Vagina (tissue), 2 donors: Measurements from ENCODE around the gene SVEP1. TPM values are rescaled to one million over a fixed set of nuclear protein-coding genes. Genes with fewer than 3 reads are reported as not detected.
A peak's percentile ranks its signal among the peaks of the same experiment; 100 is the strongest.

Experiments
- DNase-seq, 2 donors: peaks; one replicate each; pipeline ENCODE4 v3.0.0-alpha.2; 2017; ENCODE audit errors: extremely low spot score in 2 of 2
- H3K27ac ChIP-seq: fragments of 200-600 bp; sonication (generic); one replicate; pipeline ENCODE4 v1.5.1; 2019
- H3K27me3 ChIP-seq: fragments of 200-600 bp; sonication (generic); one replicate; pipeline ENCODE4 v1.5.1; 2019
- H3K36me3 ChIP-seq, 2 donors: fragments of 200-600 bp; sonication (generic); one replicate each; pipeline ENCODE4 v1.5.1; 2017 to 2019
- H3K4me1 ChIP-seq: fragments of 200-600 bp; sonication (generic); one replicate; pipeline ENCODE4 v1.5.1; 2019
- H3K4me3 ChIP-seq, 2 donors: fragments of 200-600 bp; sonication (generic); 1 replicate in 1 of 2; 2 replicates in 1 of 2; pipeline ENCODE4 v1.5.1; 2016 to 2019
- H3K9me3 ChIP-seq: fragments of 200-600 bp; sonication (generic); one replicate; pipeline ENCODE4 v1.5.1; 2019
- CTCF ChIP-seq, 3 experiments: fragments of 450-650 bp in 2 of 3; fragments of 200-600 bp in 1 of 3; sonication (generic) in 1 of 3; IDR thresholded peaks; one replicate each; pipeline ENCODE4 v1.5.1; 2017 to 2019; ENCODE audit warnings: antibody characterized with exemption in 3 of 3, mild to moderate bottlenecking in 2 of 3, moderate library complexity in 2 of 3
- POLR2A ChIP-seq, 2 donors: fragments of 450-650 bp; IDR thresholded peaks; one replicate each; pipeline ENCODE4 v1.6.1; 2017; ENCODE audit warnings: antibody characterized with exemption in 2 of 2, mild to moderate bottlenecking in 2 of 2, moderate library complexity in 2 of 2
- POLR2AphosphoS5 ChIP-seq, 2 donors: sonication (generic); formaldehyde crosslinking; IDR thresholded peaks; one replicate each; pipeline ENCODE4 v1.9.0; 2017; ENCODE audit warnings: antibody characterized with exemption in 2 of 2, mild to moderate bottlenecking in 2 of 2, low read depth in 1 of 2; ENCODE audit not compliant: insufficient read depth in 1 of 2
- intact Hi-C: fragments of 100-400 bp; cut with DNase I; formaldehyde crosslinking; loops from one replicate; pipeline ENCODE4 v1.15.1; 2023
- total RNA-seq: library from RNA; depleted of rRNA; stranded (reverse); fragments of >200 nt; gene quantifications from one replicate; pipeline ENCODE4 v1.2.3, GENCODE V29; 2016

SVEP1 gene
- total RNA-seq, 1 donor from 2014 or later: 84.5 TPM

- no peak overlapping the region for H3K27ac ChIP-seq
- no peaks in the 10 kb centered on the region for H3K27me3 ChIP-seq
- no peaks in the 10 kb centered on the region for H3K4me1 ChIP-seq
- no peak overlapping the region for H3K4me3 ChIP-seq
- no peak for DNase-seq
- no peaks in the 10 kb centered on the region for H3K9me3 ChIP-seq
- peak in 1 of 3 experiments; percentile 22 for TF ChIP-seq CTCF (IDR thresholded peaks at IDR 0.05)
- no peak for TF ChIP-seq POLR2AphosphoS5 (IDR thresholded peaks at IDR 0.05; ENCODE audit: insufficient read depth in 1 of 2, low read depth in 1 of 2)
- H3K36me3 ChIP-seq: peaks cover 0 to 3% of the 10 kb centered on the region in 2 donors
- intact Hi-C loops: no loop called here
Observed at GRCh38 chr9:110452227-110452801, 127.2 kb downstream of the SVEP1 start.

- intact Hi-C loops: no loop called here
- H3K36me3 ChIP-seq: peaks cover 0 to 7% of the 10 kb centered on the region in 2 donors
- no peak for DNase-seq
- H3K27ac ChIP-seq: no peak overlapping the region
- no peaks in the 10 kb centered on the region for H3K9me3 ChIP-seq
- no peak for TF ChIP-seq CTCF (IDR thresholded peaks at IDR 0.05)
- H3K4me3 ChIP-seq: no peak overlapping the region
- no peaks in the 10 kb centered on the region for H3K4me1 ChIP-seq
- no peaks in the 10 kb centered on the region for H3K27me3 ChIP-seq
Observed at GRCh38 chr9:110451726-110452125, 127.8 kb downstream of the SVEP1 start.

DNA sequence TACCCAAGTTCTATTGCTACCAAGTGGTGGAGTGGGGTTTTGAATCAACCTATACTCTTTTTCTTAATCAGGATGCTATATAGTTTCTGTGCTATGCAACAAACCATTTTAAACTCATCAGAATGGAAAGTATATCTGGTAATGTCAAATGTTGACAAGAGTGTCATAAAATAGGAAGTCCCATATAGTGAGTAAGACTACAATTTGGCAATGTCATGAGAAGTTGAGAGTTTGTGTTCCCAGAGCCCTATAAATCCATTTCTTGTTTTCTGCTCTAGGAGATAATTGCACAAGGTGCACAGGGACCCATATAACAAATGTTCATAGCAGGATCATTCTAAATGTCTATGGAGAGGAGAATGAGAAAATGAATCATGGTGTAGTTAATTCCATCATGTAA, 132.1 kb downstream of the SVEP1 start:
- peaks cover 0 to 17% of the 10 kb centered on the region in 2 donors for H3K36me3 ChIP-seq
- no peaks in the 10 kb centered on the region for H3K27me3 ChIP-seq
- intact Hi-C loops: no loop called here
- H3K27ac ChIP-seq: no peak overlapping the region
- no peaks in the 10 kb centered on the region for H3K4me1 ChIP-seq
- TF ChIP-seq POLR2A (IDR thresholded peaks at IDR 0.05): no peak
- no peak for TF ChIP-seq CTCF (IDR thresholded peaks at IDR 0.05)
- no peak for TF ChIP-seq POLR2AphosphoS5 (IDR thresholded peaks at IDR 0.05; ENCODE audit: insufficient read depth in 1 of 2, low read depth in 1 of 2)
- no peak for DNase-seq
- H3K4me3 ChIP-seq: no peak overlapping the region
- H3K9me3 ChIP-seq: no peaks in the 10 kb centered on the region

DNA sequence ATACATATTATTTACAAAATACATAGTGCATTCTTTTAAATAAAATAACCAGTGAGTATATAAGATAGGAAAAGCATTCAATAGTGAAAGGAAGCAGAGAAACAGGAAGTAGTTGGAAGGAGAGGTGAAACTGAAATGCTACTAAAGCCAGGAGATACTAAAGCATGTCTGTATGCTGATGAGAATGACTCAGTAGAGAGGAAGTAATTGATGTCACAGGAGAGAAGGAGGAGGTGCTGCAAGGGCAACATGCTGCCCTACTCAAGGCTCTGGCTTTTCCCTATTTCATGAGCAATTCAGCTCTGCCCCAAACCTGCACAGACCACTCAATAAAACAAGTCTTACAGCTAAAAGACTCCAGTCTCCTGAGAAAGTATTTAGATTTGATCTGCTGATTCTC, 133.4 kb downstream of the SVEP1 start:
- TF ChIP-seq POLR2A (IDR thresholded peaks at IDR 0.05) (no peak), CTCF (IDR thresholded peaks at IDR 0.05) (no peak), POLR2AphosphoS5 (IDR thresholded peaks at IDR 0.05; ENCODE audit: insufficient read depth in 1 of 2, low read depth in 1 of 2) (no peak)
- H3K27ac ChIP-seq: no peak overlapping the region
- H3K36me3 ChIP-seq: peaks cover 0 to 17% of the 10 kb centered on the region in 2 donors
- DNase-seq: no peak
- no peak overlapping the region for H3K4me3 ChIP-seq
- no peaks in the 10 kb centered on the region for H3K27me3 ChIP-seq
- H3K9me3 ChIP-seq: no peaks in the 10 kb centered on the region
- H3K4me1 ChIP-seq: no peaks in the 10 kb centered on the region
- intact Hi-C loops: no loop called here

GRCh38 chr9:110444911-110445310, 134.6 kb downstream of the SVEP1 start:
- H3K27ac ChIP-seq: no peak overlapping the region
- no peaks in the 10 kb centered on the region for H3K27me3 ChIP-seq
- no peaks in the 10 kb centered on the region for H3K4me1 ChIP-seq
- no peak overlapping the region for H3K4me3 ChIP-seq
- TF ChIP-seq CTCF (IDR thresholded peaks at IDR 0.05) (no peak), POLR2AphosphoS5 (IDR thresholded peaks at IDR 0.05; ENCODE audit: insufficient read depth in 1 of 2, low read depth in 1 of 2) (no peak), POLR2A (IDR thresholded peaks at IDR 0.05) (no peak)
- no peak for DNase-seq
- no peaks in the 10 kb centered on the region for H3K9me3 ChIP-seq
- peaks cover 0 to 17% of the 10 kb centered on the region in 2 donors for H3K36me3 ChIP-seq
- intact Hi-C loops: no loop called here
